Right lobe of liver (tissue), 4 donors: ENCODE measurements around the gene RAB21.

Source experiments
- CTCF ChIP-seq, 4 donors: fragments of 200-600 bp in 3 of 4; fragments of 450-650 bp in 1 of 4; IDR thresholded peaks; one replicate each; pipeline versions ENCODE4 v1.5.1 to v1.8.0; 2016 to 2022; ENCODE audit warnings: antibody characterized with exemption in 4 of 4, mild to moderate bottlenecking in 2 of 4
- POLR2A ChIP-seq: fragments of 450-650 bp; IDR thresholded peaks from one replicate; pipeline ENCODE4 v1.6.1; 2017; ENCODE audit warnings: antibody characterized with exemption, mild to moderate bottlenecking
- donor health status: DM: no; HTN: no; CAD: no.
- donor health status: DM: no; HTN: no; CAD: no.
- donor health status: DM: no; HTN: yes; CAD: no.

DNA sequence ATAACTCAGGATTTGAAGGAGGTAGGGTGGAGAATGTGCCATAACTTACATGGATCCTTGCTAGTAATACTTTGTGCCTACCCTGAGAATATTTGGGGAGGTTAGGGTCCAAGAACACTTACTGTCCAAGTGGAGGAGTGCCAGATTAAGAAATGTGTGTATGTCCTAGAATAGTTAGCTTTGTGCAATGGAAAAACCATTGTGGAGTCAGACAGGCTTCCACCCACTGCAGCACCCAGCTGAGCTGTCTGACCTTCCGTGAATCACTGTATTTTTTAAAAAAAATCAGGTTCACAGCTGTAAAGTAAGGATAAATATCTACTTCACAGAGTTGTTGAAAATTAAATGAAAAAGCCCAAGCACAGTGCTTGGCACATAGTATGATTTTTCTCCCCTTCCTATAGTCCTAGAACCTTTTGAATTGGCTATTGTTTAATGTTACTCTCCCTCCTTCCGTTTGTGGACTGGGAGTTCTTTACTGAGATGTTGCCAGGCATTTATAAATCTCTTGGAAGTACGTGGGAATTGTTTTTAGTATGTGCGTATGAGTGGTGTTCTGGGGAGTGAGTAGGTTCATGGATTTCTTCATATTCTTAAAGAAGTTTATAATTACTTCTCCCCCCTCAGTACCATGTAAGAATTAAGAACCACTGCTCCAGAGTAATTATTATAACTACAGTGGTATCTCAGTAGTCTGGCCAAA is 9.2 kb downstream of the RAB21 start:
- TF ChIP-seq CTCF (IDR thresholded peaks at IDR 0.05) (no peak), POLR2A (no peak)
